SK-N-SH (cell line): ENCODE data around the gene SOCS4. TPM values are rescaled to one million over a fixed set of nuclear protein-coding genes. Genes with fewer than 3 reads are reported as not detected.

Experiments used
- CTCF ChIA-PET: fragments of 300-600, 350-600 bp; formaldehyde crosslinking; extraction: SDS; loops from one replicate; lab custom pipeline; 2021; lab: Yijun Ruan, JAX
- POLR2A ChIA-PET: fragments of 350-600 bp; sonication (Branson Sonifier 250); formaldehyde crosslinking; extraction: SDS; loops from one replicate; lab custom pipeline; 2020; ENCODE audit warnings: antibody characterized with exemption, inconsistent platforms; lab: Yijun Ruan, JAX
- DNase-seq: peaks from one replicate; pipeline ENCODE4 v3.0.0; 2012
- H2AFZ ChIP-seq: fragments of 200-600 bp; sonication (generic); 2 replicates; pipeline ENCODE4 v1.8.1; 2016; ENCODE audit warnings: antibody characterized with exemption, mild to moderate bottlenecking, low read depth
- H3F3A ChIP-seq: fragments of 200-600 bp; sonication (generic); replicated peaks from 2 replicates; pipeline ENCODE3; 2016; ENCODE audit warnings: antibody characterized with exemption, mild to moderate bottlenecking; ENCODE audit not compliant: insufficient read depth
- H3K27ac ChIP-seq, 2 experiments: fragments of 200-500 bp in 1 of 2; fragments of 200-600 bp in 1 of 2; sonication (Bioruptor generic) in 1 of 2; sonication (generic), shearing (Covaris generic) in 1 of 2; 2 replicates each; pipeline versions ENCODE4 v1.5.1 to v1.6.1; 2014 to 2016; ENCODE audit warnings: low read depth in 2 of 2, inconsistent platforms in 1 of 2, low read length in 1 of 2, mild to moderate bottlenecking in 1 of 2, mixed read lengths in 1 of 2
- H3K27me3 ChIP-seq: fragments of 200-600 bp; sonication (generic), shearing (Covaris generic); 2 replicates; pipeline ENCODE4 v1.6.1; 2016; ENCODE audit warnings: mixed run types; ENCODE audit not compliant: insufficient read depth
- H3K36me3 ChIP-seq, 2 experiments: fragments of 200-500 bp in 1 of 2; fragments of 200-600 bp in 1 of 2; sonication (Bioruptor generic) in 1 of 2; sonication (generic) in 1 of 2; replicated peaks in 1 of 2; 2 replicates each; pipeline versions ENCODE3 to v1.5.1; 2014 to 2016; ENCODE audit warnings: low read length in 1 of 2, mild to moderate bottlenecking in 1 of 2; ENCODE audit not compliant: insufficient read depth in 2 of 2, control insufficient read depth in 1 of 2
- H3K4me1 ChIP-seq, 2 experiments: fragments of 200-500 bp in 1 of 2; fragments of 200-600 bp in 1 of 2; sonication (Bioruptor generic) in 1 of 2; sonication (generic), shearing (Covaris generic) in 1 of 2; 2 replicates each; pipeline versions ENCODE4 v1.5.1 to v1.6.1; 2014 to 2016; ENCODE audit warnings: low read depth in 1 of 2, low read length in 1 of 2, mixed run types in 1 of 2; ENCODE audit not compliant: insufficient read depth in 2 of 2, control insufficient read depth in 1 of 2
- H3K4me2 ChIP-seq: fragments of 200-600 bp; sonication (generic), shearing (Covaris generic); 2 replicates; pipeline ENCODE4 v1.6.1; 2017; ENCODE audit warnings: mixed run types
- H3K4me3 ChIP-seq, 2 experiments: fragments of 200-500 bp in 1 of 2; fragments of 200-600 bp in 1 of 2; sonication (Bioruptor generic) in 1 of 2; sonication (generic), shearing (Covaris generic) in 1 of 2; 2 replicates each; pipeline versions ENCODE4 v1.5.1 to v1.8.1; 2014 to 2016; ENCODE audit warnings: low read depth in 2 of 2, inconsistent platforms in 1 of 2, low read length in 1 of 2, mild to moderate bottlenecking in 1 of 2, mixed read lengths in 1 of 2, moderate library complexity in 1 of 2
- H3K79me2 ChIP-seq: fragments of 200-600 bp; sonication (generic); 2 replicates; pipeline ENCODE4 v1.8.1; 2017; ENCODE audit warnings: mild to moderate bottlenecking; ENCODE audit not compliant: insufficient read depth
- H3K9ac ChIP-seq: fragments of 200-600 bp; sonication (generic); 2 replicates; pipeline ENCODE4 v1.6.1; 2017; ENCODE audit warnings: mixed run types
- H3K9me2 ChIP-seq: fragments of 200-600 bp; sonication (generic); 2 replicates; pipeline ENCODE4 v1.6.1; 2017; ENCODE audit warnings: mixed run types
- H3K9me3 ChIP-seq: fragments of 200-600 bp; sonication (generic); 2 replicates; pipeline ENCODE4 v1.6.1; 2017; ENCODE audit warnings: mixed run types, mild to moderate bottlenecking, moderate library complexity
- H4K20me1 ChIP-seq: fragments of 200-600 bp; sonication (generic); 2 replicates; pipeline ENCODE4 v1.6.1; 2017; ENCODE audit warnings: mild to moderate bottlenecking, mixed run types; ENCODE audit not compliant: insufficient read depth
- ELF1 ChIP-seq: IDR thresholded peaks from 2 replicates; pipeline ENCODE4 v1.4.0; 2012
- EP300 ChIP-seq, 2 experiments: IDR thresholded peaks; 2 replicates each; pipeline versions ENCODE4 v1.4.0 to v1.6.1; 2012; ENCODE audit warnings: borderline replicate concordance in 1 of 2, low read depth in 1 of 2, low read length in 1 of 2
- FOSL2 ChIP-seq: IDR thresholded peaks from 2 replicates; pipeline ENCODE4 v1.4.0; 2012; ENCODE audit warnings: low read depth, mild to moderate bottlenecking, moderate library complexity, borderline replicate concordance
- FOXJ3 ChIP-seq: sonication (generic); formaldehyde crosslinking; IDR thresholded peaks from 2 replicates; pipeline ENCODE4 v1.5.1; 2020; ENCODE audit warnings: mild to moderate bottlenecking, missing genetic modification reagents
- FOXM1 ChIP-seq: IDR thresholded peaks from 2 replicates; pipeline ENCODE4 v1.4.0; 2012; ENCODE audit warnings: low read depth, mild to moderate bottlenecking
- GABPA ChIP-seq: IDR thresholded peaks from 2 replicates; pipeline ENCODE4 v1.4.0; 2012; ENCODE audit warnings: low read depth, mild to moderate bottlenecking
- GATA2 ChIP-seq: sonication (generic); formaldehyde crosslinking; IDR thresholded peaks from 2 replicates; pipeline ENCODE4 v1.5.0; 2020; ENCODE audit warnings: mild to moderate bottlenecking, missing genetic modification reagents
- JUND ChIP-seq: IDR thresholded peaks from 2 replicates; pipeline ENCODE4 v1.4.0; 2012
- MXI1 ChIP-seq: IDR thresholded peaks from 2 replicates; pipeline ENCODE4 v1.6.1; 2012; ENCODE audit warnings: mild to moderate bottlenecking, low read depth, low read length, improper control_type of control experiment
- NFIC ChIP-seq: IDR thresholded peaks from 2 replicates; pipeline ENCODE4 v1.4.0; 2012; ENCODE audit warnings: borderline replicate concordance
- NRF1 ChIP-seq: IDR thresholded peaks from 2 replicates; pipeline ENCODE4 v1.6.1; 2012; ENCODE audit warnings: low read depth, mild to moderate bottlenecking, low read length
- RFX5 ChIP-seq: IDR thresholded peaks from 2 replicates; pipeline ENCODE4 v1.6.1; 2012; ENCODE audit warnings: mild to moderate bottlenecking, improper control_type of control experiment, low read length
- RXRA ChIP-seq: IDR thresholded peaks from 2 replicates; pipeline ENCODE4 v1.4.0; 2012; ENCODE audit warnings: low read depth, mild to moderate bottlenecking, borderline replicate concordance
- SIN3A ChIP-seq: IDR thresholded peaks from 2 replicates; pipeline ENCODE4 v1.6.1; 2012; ENCODE audit warnings: low read depth, mild to moderate bottlenecking, low read length, moderate library complexity, borderline replicate concordance
- SMC3 ChIP-seq: IDR thresholded peaks from 2 replicates; pipeline ENCODE4 v1.6.1; 2012; ENCODE audit warnings: low read depth, low read length, improper control_type of control experiment
- TAF1 ChIP-seq: IDR thresholded peaks from 2 replicates; pipeline ENCODE4 v1.6.1; 2012; ENCODE audit warnings: low read depth, mild to moderate bottlenecking, low read length, moderate library complexity, borderline replicate concordance
- WGBS: methylation state at CpG from one replicate; pipeline ENCODE4 v1.1.6; 2017; ENCODE audit warnings: low lambda C conversion rate; 5-methylcytosine and 5-hydroxymethylcytosine counted together
- polyA plus RNA-seq, 3 experiments: library from polyadenylated mRNA; depleted of rRNA; stranded (reverse); fragments of >200 nt; gene quantifications; 2 replicates each; pipeline ENCODE4 v1.2.3, GENCODE V29; 2012
- TF ChIP-seq, protein P1 (sequence below): IDR thresholded peaks from 2 replicates; pipeline ENCODE4; 2012
- TF ChIP-seq, protein P2 (sequence below): IDR thresholded peaks from 2 replicates; pipeline ENCODE4 v1.4.0; 2012; ENCODE audit warnings: low read depth
- TF ChIP-seq, protein P3 (sequence below): IDR thresholded peaks from 2 replicates; pipeline ENCODE4 v1.6.1; 2012; ENCODE audit warnings: mild to moderate bottlenecking, low read depth, low read length, moderate library complexity
- TF ChIP-seq, protein P4 (sequence below): fragments of 150-350 bp; IDR thresholded peaks from 2 replicates; pipeline ENCODE4 v1.6.1; 2016; ENCODE audit warnings: mild to moderate bottlenecking, low read depth, low read length
- TF ChIP-seq, protein P5 (sequence below): IDR thresholded peaks from 2 replicates; pipeline ENCODE4 v1.4.0; 2012; ENCODE audit warnings: low read depth, borderline replicate concordance

SOCS4 gene
- polyA plus RNA-seq, 1 of the 3 experiments (the other 2 are of a cell fraction), result 2.2 TPM

DNA sequence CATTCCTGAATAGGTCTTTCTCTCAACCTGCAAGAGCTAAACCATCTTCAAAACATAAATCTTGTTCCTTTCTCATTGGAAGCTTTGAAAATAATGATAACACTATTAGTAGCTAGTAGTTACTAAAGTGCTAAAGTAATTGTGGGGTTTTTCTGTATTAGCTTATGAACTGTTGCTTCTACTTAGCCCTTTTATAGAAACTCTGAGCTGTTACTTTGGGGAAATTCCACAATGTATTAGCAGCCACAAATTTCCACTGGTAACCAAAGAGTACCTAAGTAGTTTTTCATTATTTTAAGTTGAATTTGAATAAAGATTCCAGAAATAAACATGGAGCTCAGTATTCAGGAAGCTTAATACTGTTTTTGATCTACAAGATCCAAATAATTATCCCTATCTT, 18.1 kb downstream of the SOCS4 start:
- Histone ChIP-seq H3K9ac (no peak overlapping the region), H3F3A (peaks cover 20% of the 10 kb centered on the region), H3K27ac (no peak overlapping the region), H3K4me1 (no peaks in the 10 kb centered on the region; a peak in 2 of 4 replicates), H3K27me3 (no peaks in the 10 kb centered on the region), H3K4me2 (no peak overlapping the region), H3K36me3 (peaks cover 38% of the 10 kb centered on the region in 2 experiments), H2AFZ (no peak overlapping the region), H3K79me2 (peaks cover 17% of the 10 kb centered on the region), H3K9me2 (no peaks in the 10 kb centered on the region), H3K4me3 (no peak overlapping the region), H4K20me1 (no peaks in the 10 kb centered on the region), H3K9me3 (no peaks in the 10 kb centered on the region)
- TF ChIP-seq FOXJ3 (CRISPR knock-in tag), result no peak
- no peak for TF ChIP-seq EP300 (IDR thresholded peaks at IDR 0.05; ENCODE audit: borderline replicate concordance in 1 of 2, low read depth in 1 of 2, low read length in 1 of 2)
- TF ChIP-seq FOSL2, result no peak
- no peak for TF ChIP-seq SMC3
- ChIA-PET CTCF (interaction anchor here (1.7 kb wide), 1 partner anchor 11 kb away, joined by 6 read pairs; no protein-coding TSS in a partner anchor), POLR2A (interaction anchor here (1.7 kb wide), 1 partner anchor 18 kb away, joined by 5 read pairs; the partner anchor contains the start of genes SOCS4 and WDHD1)
- no peak for DNase-seq

DNA sequence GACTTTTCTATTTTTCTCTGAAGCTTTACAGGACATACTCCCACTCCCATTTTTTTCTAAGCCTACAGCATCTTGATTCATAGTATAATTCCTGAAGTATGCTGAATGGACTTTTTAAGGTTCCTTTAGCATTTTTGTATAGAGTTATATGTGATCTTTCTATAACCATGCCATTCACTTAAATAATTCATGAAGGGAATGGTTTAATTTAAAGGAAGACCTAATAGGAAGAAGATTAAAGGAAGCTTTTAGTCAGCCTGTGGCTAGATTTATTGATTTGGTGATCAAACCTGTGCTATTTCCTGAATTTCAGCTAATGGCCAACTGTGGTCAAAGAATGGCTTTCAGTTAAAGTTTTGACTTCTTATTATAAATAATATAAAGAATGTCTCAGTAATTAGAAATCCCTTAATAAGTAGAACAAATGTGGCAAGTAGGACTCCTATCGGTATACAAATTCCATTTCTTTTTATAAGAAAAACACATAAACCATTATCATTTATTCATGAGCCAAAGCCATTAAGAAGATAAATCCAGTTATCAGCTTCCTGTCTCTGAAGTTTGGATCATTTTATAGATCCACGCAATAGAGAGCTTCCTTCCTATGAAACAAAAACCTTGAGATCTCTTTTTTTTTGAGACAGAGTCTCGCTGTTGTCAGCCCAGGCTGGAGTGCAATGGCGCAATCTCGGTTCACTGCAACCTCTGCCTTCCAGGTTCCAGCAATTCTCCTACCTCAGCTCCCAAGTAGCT, 20.4 kb downstream of the SOCS4 start:
- CTCF ChIA-PET, result interaction anchor here (1.6 kb wide), 1 partner anchor 114 kb away, joined by 5 read pairs; no protein-coding TSS in a partner anchor
- H2AFZ ChIP-seq, result no peak overlapping the region
- peaks cover 30% of the 10 kb centered on the region for H3F3A ChIP-seq
- 97% methylated on average over 5 of the region's 5 CpGs for WGBS
- H3K27ac ChIP-seq, result no peak overlapping the region
- no peaks in the 10 kb centered on the region for H3K27me3 ChIP-seq
- no peak for DNase-seq
- no peaks in the 10 kb centered on the region for H3K9me2 ChIP-seq
- no peaks in the 10 kb centered on the region for H3K9me3 ChIP-seq
- no peak overlapping the region for H3K4me3 ChIP-seq
- H4K20me1 ChIP-seq, result no peaks in the 10 kb centered on the region
- no peak overlapping the region for H3K9ac ChIP-seq
- POLR2A ChIA-PET, result interaction anchor here (1.1 kb wide), 1 partner anchor 145 kb away, joined by 3 read pairs; no protein-coding TSS in a partner anchor
- H3K79me2 ChIP-seq, result peaks cover 5% of the 10 kb centered on the region
- H3K4me2 ChIP-seq, result no peak overlapping the region
- peaks cover 0 to 6% of the 10 kb centered on the region in 2 experiments; a peak in 3 of 4 replicates for H3K4me1 ChIP-seq
- peaks cover 28 to 38% of the 10 kb centered on the region in 2 experiments for H3K36me3 ChIP-seq
- no peak for TF ChIP-seq NRF1
- TF ChIP-seq GATA2 (CRISPR knock-in tag), result no peak
- no peak for TF ChIP-seq FOXM1
- TF ChIP-seq, protein P1, sequence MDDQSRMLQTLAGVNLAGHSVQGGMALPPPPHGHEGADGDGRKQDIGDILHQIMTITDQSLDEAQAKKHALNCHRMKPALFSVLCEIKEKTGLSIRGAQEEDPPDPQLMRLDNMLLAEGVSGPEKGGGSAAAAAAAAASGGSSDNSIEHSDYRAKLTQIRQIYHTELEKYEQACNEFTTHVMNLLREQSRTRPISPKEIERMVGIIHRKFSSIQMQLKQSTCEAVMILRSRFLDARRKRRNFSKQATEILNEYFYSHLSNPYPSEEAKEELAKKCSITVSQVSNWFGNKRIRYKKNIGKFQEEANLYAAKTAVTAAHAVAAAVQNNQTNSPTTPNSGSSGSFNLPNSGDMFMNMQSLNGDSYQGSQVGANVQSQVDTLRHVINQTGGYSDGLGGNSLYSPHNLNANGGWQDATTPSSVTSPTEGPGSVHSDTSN, result no peak
- no peak for TF ChIP-seq FOSL2
- TF ChIP-seq, protein P2, sequence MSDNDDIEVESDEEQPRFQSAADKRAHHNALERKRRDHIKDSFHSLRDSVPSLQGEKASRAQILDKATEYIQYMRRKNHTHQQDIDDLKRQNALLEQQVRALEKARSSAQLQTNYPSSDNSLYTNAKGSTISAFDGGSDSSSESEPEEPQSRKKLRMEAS, result no peak
- no peak for TF ChIP-seq GABPA
- TF ChIP-seq TAF1, result no peak
- TF ChIP-seq, protein P3, sequence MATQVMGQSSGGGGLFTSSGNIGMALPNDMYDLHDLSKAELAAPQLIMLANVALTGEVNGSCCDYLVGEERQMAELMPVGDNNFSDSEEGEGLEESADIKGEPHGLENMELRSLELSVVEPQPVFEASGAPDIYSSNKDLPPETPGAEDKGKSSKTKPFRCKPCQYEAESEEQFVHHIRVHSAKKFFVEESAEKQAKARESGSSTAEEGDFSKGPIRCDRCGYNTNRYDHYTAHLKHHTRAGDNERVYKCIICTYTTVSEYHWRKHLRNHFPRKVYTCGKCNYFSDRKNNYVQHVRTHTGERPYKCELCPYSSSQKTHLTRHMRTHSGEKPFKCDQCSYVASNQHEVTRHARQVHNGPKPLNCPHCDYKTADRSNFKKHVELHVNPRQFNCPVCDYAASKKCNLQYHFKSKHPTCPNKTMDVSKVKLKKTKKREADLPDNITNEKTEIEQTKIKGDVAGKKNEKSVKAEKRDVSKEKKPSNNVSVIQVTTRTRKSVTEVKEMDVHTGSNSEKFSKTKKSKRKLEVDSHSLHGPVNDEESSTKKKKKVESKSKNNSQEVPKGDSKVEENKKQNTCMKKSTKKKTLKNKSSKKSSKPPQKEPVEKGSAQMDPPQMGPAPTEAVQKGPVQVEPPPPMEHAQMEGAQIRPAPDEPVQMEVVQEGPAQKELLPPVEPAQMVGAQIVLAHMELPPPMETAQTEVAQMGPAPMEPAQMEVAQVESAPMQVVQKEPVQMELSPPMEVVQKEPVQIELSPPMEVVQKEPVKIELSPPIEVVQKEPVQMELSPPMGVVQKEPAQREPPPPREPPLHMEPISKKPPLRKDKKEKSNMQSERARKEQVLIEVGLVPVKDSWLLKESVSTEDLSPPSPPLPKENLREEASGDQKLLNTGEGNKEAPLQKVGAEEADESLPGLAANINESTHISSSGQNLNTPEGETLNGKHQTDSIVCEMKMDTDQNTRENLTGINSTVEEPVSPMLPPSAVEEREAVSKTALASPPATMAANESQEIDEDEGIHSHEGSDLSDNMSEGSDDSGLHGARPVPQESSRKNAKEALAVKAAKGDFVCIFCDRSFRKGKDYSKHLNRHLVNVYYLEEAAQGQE, result no peak
- no peak for TF ChIP-seq JUND
- no peak for TF ChIP-seq SIN3A
- TF ChIP-seq, protein P4, sequence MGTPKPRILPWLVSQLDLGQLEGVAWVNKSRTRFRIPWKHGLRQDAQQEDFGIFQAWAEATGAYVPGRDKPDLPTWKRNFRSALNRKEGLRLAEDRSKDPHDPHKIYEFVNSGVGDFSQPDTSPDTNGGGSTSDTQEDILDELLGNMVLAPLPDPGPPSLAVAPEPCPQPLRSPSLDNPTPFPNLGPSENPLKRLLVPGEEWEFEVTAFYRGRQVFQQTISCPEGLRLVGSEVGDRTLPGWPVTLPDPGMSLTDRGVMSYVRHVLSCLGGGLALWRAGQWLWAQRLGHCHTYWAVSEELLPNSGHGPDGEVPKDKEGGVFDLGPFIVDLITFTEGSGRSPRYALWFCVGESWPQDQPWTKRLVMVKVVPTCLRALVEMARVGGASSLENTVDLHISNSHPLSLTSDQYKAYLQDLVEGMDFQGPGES, result no peak
- TF ChIP-seq RFX5, result no peak
- TF ChIP-seq, protein P5, sequence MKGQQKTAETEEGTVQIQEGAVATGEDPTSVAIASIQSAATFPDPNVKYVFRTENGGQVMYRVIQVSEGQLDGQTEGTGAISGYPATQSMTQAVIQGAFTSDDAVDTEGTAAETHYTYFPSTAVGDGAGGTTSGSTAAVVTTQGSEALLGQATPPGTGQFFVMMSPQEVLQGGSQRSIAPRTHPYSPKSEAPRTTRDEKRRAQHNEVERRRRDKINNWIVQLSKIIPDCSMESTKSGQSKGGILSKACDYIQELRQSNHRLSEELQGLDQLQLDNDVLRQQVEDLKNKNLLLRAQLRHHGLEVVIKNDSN, result no peak
- no peak for TF ChIP-seq ELF1
- no peak for TF ChIP-seq SMC3
- TF ChIP-seq MXI1, result no peak
- TF ChIP-seq NFIC, result no peak
- TF ChIP-seq RXRA, result no peak
